NAMALWA (cell line): ENCODE results near the gene HELZ.

Experiments used
- DNase-seq: peaks from one replicate; pipeline ENCODE4 v3.0.0-alpha.2; 2015; ENCODE audit warnings: low spot score

HELZ gene

GRCh38 chr17:67076290-67076689 lies 168.7 kb downstream of the HELZ start:
- DNase-seq, result no peak

GRCh38 chr17:67074781-67075180 lies 170.2 kb downstream of the HELZ start:
- no peak for DNase-seq

GRCh38 chr17:67072885-67073284 lies 172.1 kb downstream of the HELZ start:
- no peak for DNase-seq

- no peak for DNase-seq
These were observed 173.4 kb downstream of the HELZ start for GRCh38 chr17:67071595-67071994.

GRCh38 chr17:67069603-67070136 lies 175.3 kb downstream of the HELZ start:
- no peak for DNase-seq

- no peak for DNase-seq
These were observed 176.0 kb downstream of the HELZ start for GRCh38 chr17:67068999-67069398.

GRCh38 chr17:67067571-67068482 lies 177.2 kb downstream of the HELZ start:
- DNase-seq, result no peak

GRCh38 chr17:67066717-67067116 lies 178.3 kb downstream of the HELZ start:
- DNase-seq, result no peak

GRCh38 chr17:67063141-67063540 lies 181.9 kb downstream of the HELZ start:
- DNase-seq, result no peak

- no peak for DNase-seq
These were observed 185.6 kb downstream of the HELZ start for GRCh38 chr17:67059372-67059771.

GRCh38 chr17:67058036-67058435 lies 187.0 kb downstream of the HELZ start:
- DNase-seq, result no peak

GRCh38 chr17:67056746-67057490 lies 188.1 kb downstream of the HELZ start:
- DNase-seq, result no peak

- peak; percentile 17 for DNase-seq
These were observed 188.9 kb downstream of the HELZ start for GRCh38 chr17:67055811-67056745.

GRCh38 chr17:67055041-67055443 lies 190.0 kb downstream of the HELZ start:
- no peak for DNase-seq

- DNase-seq, result no peak
These were observed 190.4 kb downstream of the HELZ start for GRCh38 chr17:67054608-67055007.

- DNase-seq, result no peak
These were observed 190.9 kb downstream of the HELZ start for GRCh38 chr17:67054011-67054591.

- DNase-seq, result no peak
These were observed 191.5 kb downstream of the HELZ start for GRCh38 chr17:67053438-67054000.

GRCh38 chr17:67052720-67053437 lies 192.1 kb downstream of the HELZ start:
- no peak for DNase-seq

GRCh38 chr17:67051837-67052236 lies 193.2 kb downstream of the HELZ start:
- DNase-seq, result no peak

GRCh38 chr17:67051155-67051538 lies 193.8 kb downstream of the HELZ start:
- no peak for DNase-seq
